HEK293 (cell line): ENCODE measurements around the gene ZNF451.

ENCODE experiments used
- CTCF ChIA-PET: fragments of 350-600 bp; formaldehyde crosslinking; extraction: SDS; loops from one replicate; lab custom pipeline; 2021; ENCODE audit warnings: antibody characterized with exemption; lab: Yijun Ruan, JAX
- POLR2A ChIA-PET: fragments of 300-600 bp; formaldehyde crosslinking; extraction: SDS; loops from one replicate; lab custom pipeline; 2020; ENCODE audit warnings: antibody characterized with exemption, inconsistent platforms; lab: Yijun Ruan, JAX
- H3K27ac ChIP-seq: fragments of 200-500 bp; sonication (Bioruptor generic); 2 replicates; pipeline ENCODE4 v1.5.1; 2014; ENCODE audit warnings: low read depth, low read length, control low read depth, inconsistent platforms; ENCODE audit errors: extremely low read depth
- H3K36me3 ChIP-seq, 2 experiments: fragments of 200-500 bp in 1 of 2; sonication (Bioruptor generic) in 1 of 2; 1 replicate in 1 of 2; 2 replicates in 1 of 2; pipeline ENCODE4 v1.5.1; 2014 to 2017; ENCODE audit warnings: inconsistent platforms in 2 of 2, low read length in 2 of 2; ENCODE audit not compliant: control insufficient read depth in 2 of 2, insufficient read depth in 1 of 2
- H3K4me1 ChIP-seq: fragments of 200-500 bp; sonication (Bioruptor generic); 2 replicates; pipeline ENCODE4 v1.5.1; 2014; ENCODE audit warnings: mild to moderate bottlenecking, low read length, inconsistent platforms; ENCODE audit not compliant: control insufficient read depth, insufficient read depth
- H3K4me3 ChIP-seq: 2 replicates; pipeline ENCODE4 v1.5.1; 2011; ENCODE audit warnings: low read depth, mild to moderate bottlenecking, control low read depth, low read length, moderate library complexity
- H3K9me3 ChIP-seq: fragments of 200-500 bp; sonication (Bioruptor generic); 2 replicates; pipeline ENCODE4 v1.5.1; 2014; ENCODE audit warnings: low read depth, low read length, inconsistent platforms; ENCODE audit not compliant: control insufficient read depth, insufficient read depth
- CTCF ChIP-seq: fragments of 450-650 bp; formaldehyde crosslinking; IDR thresholded peaks from 2 replicates; pipeline ENCODE4 v1.5.1; 2016; ENCODE audit warnings: missing biosample characterization, missing genetic modification characterization
- KLF17 ChIP-seq: fragments of 450-650 bp; formaldehyde crosslinking; IDR thresholded peaks from 2 replicates; pipeline ENCODE4 v1.5.1; 2016; ENCODE audit warnings: missing biosample characterization, missing genetic modification characterization
- MYNN ChIP-seq: fragments of 450-650 bp; formaldehyde crosslinking; IDR thresholded peaks from 2 replicates; pipeline ENCODE4 v1.5.1; 2016; ENCODE audit warnings: missing biosample characterization, missing genetic modification characterization, borderline replicate concordance
- PATZ1 ChIP-seq: fragments of 450-650 bp; formaldehyde crosslinking; IDR thresholded peaks from 2 replicates; pipeline ENCODE4 v1.5.1; 2016; ENCODE audit warnings: missing biosample characterization, missing genetic modification characterization
- REPIN1 ChIP-seq: fragments of 450-650 bp; formaldehyde crosslinking; IDR thresholded peaks from 2 replicates; pipeline ENCODE4 v1.5.1; 2017; ENCODE audit warnings: missing biosample characterization, missing genetic modification characterization, low read depth
- SCRT2 ChIP-seq: fragments of 450-650 bp; formaldehyde crosslinking; IDR thresholded peaks from 2 replicates; pipeline ENCODE4 v1.5.1; 2016; ENCODE audit warnings: missing biosample characterization, missing genetic modification characterization
- SP2 ChIP-seq: fragments of 450-650 bp; formaldehyde crosslinking; IDR thresholded peaks from 2 replicates; pipeline ENCODE4 v1.5.1; 2016; ENCODE audit warnings: missing biosample characterization, missing genetic modification characterization
- WT1 ChIP-seq: fragments of 450-650 bp; formaldehyde crosslinking; IDR thresholded peaks from 2 replicates; pipeline ENCODE4 v1.5.1; 2016; ENCODE audit warnings: missing biosample characterization, missing genetic modification characterization
- YY2 ChIP-seq: fragments of 450-650 bp; formaldehyde crosslinking; IDR thresholded peaks from 2 replicates; pipeline ENCODE4 v1.5.1; 2016; ENCODE audit warnings: missing biosample characterization, missing genetic modification characterization
- ZBTB21 ChIP-seq: fragments of 450-650 bp; formaldehyde crosslinking; IDR thresholded peaks from 2 replicates; pipeline ENCODE4 v1.5.1; 2017; ENCODE audit warnings: missing biosample characterization, missing genetic modification characterization
- ZBTB26 ChIP-seq: fragments of 450-650 bp; formaldehyde crosslinking; optimal IDR thresholded peaks from 2 replicates; pipeline ENCODE3; 2016; ENCODE audit warnings: missing biosample characterization, mild to moderate bottlenecking, missing genetic modification characterization
- ZBTB49 ChIP-seq: fragments of 450-650 bp; formaldehyde crosslinking; IDR thresholded peaks from 2 replicates; pipeline ENCODE4 v1.5.1; 2016; ENCODE audit warnings: missing biosample characterization, missing genetic modification characterization, low read depth
- ZBTB8A ChIP-seq: fragments of 450-650 bp; formaldehyde crosslinking; IDR thresholded peaks from 2 replicates; pipeline ENCODE4 v1.5.1; 2016; ENCODE audit warnings: missing biosample characterization, missing genetic modification characterization
- ZFP3 ChIP-seq: fragments of 450-650 bp; formaldehyde crosslinking; IDR thresholded peaks from 2 replicates; pipeline ENCODE4 v1.5.1; 2016; ENCODE audit warnings: low read depth, missing biosample characterization, missing genetic modification characterization
- ZNF121 ChIP-seq: fragments of 450-650 bp; formaldehyde crosslinking; IDR thresholded peaks from 2 replicates; pipeline ENCODE4 v1.5.1; 2016; ENCODE audit warnings: missing biosample characterization, missing genetic modification characterization
- ZNF132 ChIP-seq: fragments of 450-650 bp; formaldehyde crosslinking; IDR thresholded peaks from 2 replicates; pipeline ENCODE4 v1.5.1; 2017; ENCODE audit warnings: missing biosample characterization, missing genetic modification characterization, borderline replicate concordance
- ZNF146 ChIP-seq: fragments of 450-650 bp; formaldehyde crosslinking; IDR thresholded peaks from 2 replicates; pipeline ENCODE4 v1.5.1; 2016; ENCODE audit warnings: missing biosample characterization, missing genetic modification characterization
- ZNF202 ChIP-seq: fragments of 450-650 bp; formaldehyde crosslinking; IDR thresholded peaks from 2 replicates; pipeline ENCODE4 v1.5.1; 2016; ENCODE audit warnings: missing biosample characterization, missing genetic modification characterization, borderline replicate concordance
- ZNF311 ChIP-seq: fragments of 450-650 bp; formaldehyde crosslinking; IDR thresholded peaks from 2 replicates; pipeline ENCODE4 v1.5.1; 2017; ENCODE audit warnings: missing biosample characterization, missing genetic modification characterization, borderline replicate concordance
- ZNF350 ChIP-seq: fragments of 450-650 bp; formaldehyde crosslinking; IDR thresholded peaks from 2 replicates; pipeline ENCODE4 v1.5.0; 2017; ENCODE audit warnings: missing biosample characterization, mild to moderate bottlenecking, missing genetic modification characterization
- ZNF37A ChIP-seq: fragments of 450-650 bp; IDR thresholded peaks from 2 replicates; pipeline ENCODE4 v1.5.1; 2018; ENCODE audit warnings: missing biosample characterization, missing genetic modification characterization
- ZNF391 ChIP-seq: fragments of 450-650 bp; formaldehyde crosslinking; IDR thresholded peaks from 2 replicates; pipeline ENCODE4 v1.5.1; 2016; ENCODE audit warnings: low read depth, missing biosample characterization, missing genetic modification characterization, borderline replicate concordance
- ZNF398 ChIP-seq: fragments of 450-650 bp; formaldehyde crosslinking; IDR thresholded peaks from 2 replicates; pipeline ENCODE4 v1.5.1; 2017; ENCODE audit warnings: missing biosample characterization, missing genetic modification characterization
- ZNF423 ChIP-seq: fragments of 450-650 bp; formaldehyde crosslinking; IDR thresholded peaks from 2 replicates; pipeline ENCODE4 v1.5.1; 2016; ENCODE audit warnings: missing biosample characterization, missing genetic modification characterization
- ZNF629 ChIP-seq: fragments of 450-650 bp; formaldehyde crosslinking; IDR thresholded peaks from 2 replicates; pipeline ENCODE4 v1.5.1; 2017; ENCODE audit warnings: missing biosample characterization, missing genetic modification characterization
- ZNF664 ChIP-seq: fragments of 450-650 bp; formaldehyde crosslinking; IDR thresholded peaks from 2 replicates; pipeline ENCODE4 v1.5.1; 2016; ENCODE audit warnings: missing biosample characterization, missing genetic modification characterization
- ZNF76 ChIP-seq: fragments of 450-650 bp; formaldehyde crosslinking; IDR thresholded peaks from 2 replicates; pipeline ENCODE4; 2016; ENCODE audit warnings: low read depth, missing biosample characterization, missing genetic modification characterization, borderline replicate concordance
- ZNF768 ChIP-seq: fragments of 450-650 bp; formaldehyde crosslinking; IDR thresholded peaks from 2 replicates; pipeline ENCODE4 v1.5.1; 2018; ENCODE audit warnings: missing biosample characterization, mild to moderate bottlenecking, missing genetic modification characterization

The ZNF451 gene

GRCh38 chr6:57069920-57070331, 20.1 kb upstream of the ZNF451 start:
- Histone ChIP-seq H3K4me3 (no peak overlapping the region), H3K27ac (no peak overlapping the region), H3K9me3 (no peaks in the 10 kb centered on the region), H3K36me3 (peaks cover 20 to 22% of the 10 kb centered on the region in 2 experiments), H3K4me1 (peaks cover 2% of the 10 kb centered on the region; the same call in 1 of the 2 replicates)
- CTCF ChIA-PET, result no interaction called here
- TF ChIP-seq ZNF311 (no peak), ZNF768 (no peak), MYNN (tag by site-specific recombination) (no peak), WT1 (tag by site-specific recombination) (no peak), ZNF146 (tag by site-specific recombination) (no peak), ZNF664 (tag by site-specific recombination) (no peak), ZNF37A (tag by site-specific recombination) (no peak), ZFP3 (no peak), ZBTB26 (no peak), ZNF202 (tag by site-specific recombination) (no peak), ZNF629 (no peak), ZNF391 (tag by site-specific recombination) (no peak), CTCF (no peak), ZNF423 (tag by site-specific recombination) (no peak), ZNF76 (tag by site-specific recombination) (no peak), SCRT2 (tag by site-specific recombination) (no peak), PATZ1 (no peak)
- POLR2A ChIA-PET, result no interaction called here

GRCh38 chr6:57072108-57072507, 17.9 kb upstream of the ZNF451 start:
- POLR2A ChIA-PET, result no interaction called here
- H3K27ac ChIP-seq, result no peak overlapping the region
- CTCF ChIA-PET, result no interaction called here
- TF ChIP-seq ZBTB49 (tag by site-specific recombination), result no peak
- TF ChIP-seq ZNF121 (tag by site-specific recombination), result no peak
- TF ChIP-seq ZBTB8A (tag by site-specific recombination), result no peak
- TF ChIP-seq ZBTB21 (tag by site-specific recombination), result peak; percentile 64; the same call in 1 of the 2 replicates
- peak; percentile 73 for TF ChIP-seq ZNF629
- no peak for TF ChIP-seq SP2 (tag by site-specific recombination)
- no peak for TF ChIP-seq ZNF398 (tag by site-specific recombination)
- no peak for TF ChIP-seq REPIN1 (tag by site-specific recombination)
- TF ChIP-seq ZNF132 (tag by site-specific recombination), result no peak
- no peak for TF ChIP-seq ZNF350
- TF ChIP-seq KLF17 (tag by site-specific recombination), result no peak
- no peak for TF ChIP-seq YY2 (tag by site-specific recombination)

More at GRCh38 chr6:57072108-57072507, 17.9 kb upstream of the ZNF451 start:
- H3K4me1 ChIP-seq, result peaks cover 2% of the 10 kb centered on the region; the same call in 1 of the 2 replicates
- H3K36me3 ChIP-seq, result peaks cover 8 to 9% of the 10 kb centered on the region in 2 experiments
- no peak overlapping the region for H3K4me3 ChIP-seq
- no peaks in the 10 kb centered on the region for H3K9me3 ChIP-seq
